HepG2 (cell line): ENCODE measurements around the gene MLLT10. TPM values are rescaled to one million over a fixed set of nuclear protein-coding genes. Genes with fewer than 3 reads are reported as not detected.

Experiments used
- ATAC-seq: fragments of 200-7000 bp; cut with Tn5 transposase; 3 replicates; pipeline ENCODE4 v1.9.1; 2020; ENCODE audit warnings: mild to moderate bottlenecking, moderate library complexity
- BruUV-seq: library from RNA; stranded (reverse); fragments of 400-500 nt; replicated peaks from 2 replicates; lab custom pipeline; 2021; lab: Mats Ljungman, UMichigan
- CTCF ChIA-PET: fragments of 300-600 bp; formaldehyde crosslinking; extraction: SDS; loops from one replicate; lab custom pipeline; 2021; ENCODE audit warnings: low total read pairs, inconsistent platforms, low intra/inter-chr PET ratio; lab: Yijun Ruan, JAX
- POLR2A ChIA-PET: fragments of 350-600 bp; sonication (Branson Sonifier 250); formaldehyde crosslinking; loops from one replicate; lab custom pipeline; 2020; ENCODE audit warnings: antibody characterized with exemption, inconsistent platforms; lab: Yijun Ruan, JAX
- DNase-seq: peaks from one replicate; pipeline ENCODE4 v3.0.0-alpha.2; 2015; ENCODE audit warnings: low spot score
- FAIRE-seq: peaks from 3 replicates; lab custom pipeline; 2011; peaks lifted over from hg19 to GRCh38; lab: Jason Lieb, UNC
- H2AFZ ChIP-seq: one replicate; pipeline ENCODE4 v1.6.1; 2011; ENCODE audit warnings: low read length, inconsistent platforms
- H3K27ac ChIP-seq: fragments of 300-600 bp; 3 replicates; pipeline ENCODE4 v1.8.0; 2011; ENCODE audit warnings: mixed run types, mild to moderate bottlenecking, mixed read lengths, low read length, inconsistent platforms; ENCODE audit not compliant: insufficient read depth; ENCODE audit errors: extremely low read length
- H3K27me3 ChIP-seq, 2 experiments: fragments of 200-600 bp in 1 of 2; 2 replicates in 1 of 2; 3 replicates in 1 of 2; pipeline versions ENCODE4 v1.6.0 to v1.8.0; 2011; ENCODE audit warnings: low read length in 2 of 2, mild to moderate bottlenecking in 2 of 2, moderate library complexity in 2 of 2, inconsistent platforms in 1 of 2; ENCODE audit not compliant: insufficient read depth in 2 of 2, control insufficient read depth in 1 of 2
- H3K36me3 ChIP-seq, 2 experiments: fragments of 200-600 bp in 1 of 2; replicated peaks in 1 of 2; 2 replicates in 1 of 2; 3 replicates in 1 of 2; pipeline versions ENCODE4 v1.5.1 to v1.8.0; 2011; ENCODE audit warnings: low read length in 2 of 2, inconsistent platforms in 1 of 2; ENCODE audit not compliant: insufficient read depth in 2 of 2, control insufficient read depth in 1 of 2
- H3K4me1 ChIP-seq: 2 replicates; pipeline ENCODE4 v1.5.1; 2012; ENCODE audit warnings: low read length, inconsistent platforms; ENCODE audit not compliant: insufficient read depth
- H3K4me2 ChIP-seq: 2 replicates; pipeline ENCODE4 v1.6.0; 2011; ENCODE audit warnings: low read depth, low read length, inconsistent platforms
- H3K4me3 ChIP-seq, 3 experiments: fragments of 200-600 bp in 1 of 3; sonication (generic), shearing (Covaris generic) in 1 of 3; replicated peaks in 1 of 3; 2 replicates each; pipeline ENCODE4 v1.5.1; 2011 to 2016; ENCODE audit warnings: low read length in 3 of 3, inconsistent platforms in 2 of 3, low read depth in 2 of 3, mild to moderate bottlenecking in 2 of 3, control low read depth in 1 of 3, mixed read lengths in 1 of 3; ENCODE audit not compliant: insufficient read depth in 1 of 3
- H3K79me2 ChIP-seq: one replicate; pipeline ENCODE4 v1.6.1; 2011; ENCODE audit warnings: low read length, inconsistent platforms; ENCODE audit not compliant: insufficient read depth
- H3K9ac ChIP-seq: 2 replicates; pipeline ENCODE4 v1.6.0; 2011; ENCODE audit warnings: mild to moderate bottlenecking, low read depth, low read length, inconsistent platforms; ENCODE audit not compliant: insufficient read depth
- H3K9me3 ChIP-seq: 2 replicates; pipeline ENCODE4 v1.5.1; 2012; ENCODE audit warnings: mild to moderate bottlenecking, low read length
- H4K20me1 ChIP-seq: 2 replicates; pipeline ENCODE4 v1.6.0; 2011; ENCODE audit warnings: inconsistent platforms, mild to moderate bottlenecking, low read length, moderate library complexity; ENCODE audit not compliant: insufficient read depth
- MAFF ChIP-seq: IDR thresholded peaks from 2 replicates; pipeline ENCODE4 v1.6.1; 2011; ENCODE audit warnings: low read depth, low read length, improper control_type of control experiment
- MAFK ChIP-seq, 2 experiments: IDR thresholded peaks in 1 of 2; conservative IDR thresholded peaks in 1 of 2; 2 replicates each; pipeline ENCODE4 v1.6.1; 2011; ENCODE audit warnings: improper control_type of control experiment in 2 of 2, low read length in 2 of 2
- WGBS: methylation state at CpG from one replicate; pipeline ENCODE4 v1.1.6; 2017; ENCODE audit warnings: low lambda C conversion rate; 5-methylcytosine and 5-hydroxymethylcytosine counted together
- in situ Hi-C: cut with HindIII; loops from 2 replicates; pipeline ENCODE4 v1.10.0; 2017; ENCODE audit warnings: low pct_unique_long_range_greater_than_20kb; ENCODE audit not compliant: extremely low pct_ligation_motif_present
- intact Hi-C: fragments of 100-400 bp; cut with micrococcal nuclease; formaldehyde crosslinking; loops from one replicate; pipeline ENCODE4 v1.10.0; 2022; ENCODE audit not compliant: unreplicated experiment
- polyA plus RNA-seq, 8 experiments: library from polyadenylated mRNA; depleted of rRNA in 3 of 8; stranded (reverse) in 7 of 8; unstranded in 1 of 8; fragments of >200 nt; fragmentation: Illumina TruSeq in 4 of 8; extraction: Trizol in 4 of 8; gene quantifications; 2 replicates each; pipeline versions ENCODE4 v1.2.1 to v1.2.3, GENCODE V29; 2011 to 2016; ENCODE audit warnings: low read depth in 4 of 8, missing spikeins in 1 of 8, mixed read lengths in 1 of 8; ENCODE audit not compliant: insufficient read depth in 1 of 8
- total RNA-seq, 5 experiments: library from RNA; depleted of rRNA; stranded (reverse); fragments of >200 nt; fragmentation: Illumina TruSeq; extraction: Trizol; gene quantifications; 2 replicates each; pipeline ENCODE4 v1.2.3, GENCODE V29; 2016; ENCODE audit warnings: low read depth in 1 of 5
- TF ChIP-seq, protein P1 (sequence below): sonication (generic); formaldehyde crosslinking; IDR thresholded peaks from 2 replicates; pipeline ENCODE4 v1.8.1; 2023; ENCODE audit warnings: mild to moderate bottlenecking, moderate library complexity, missing genetic modification reagents
- TF ChIP-seq, protein P2 (sequence below): sonication (generic); formaldehyde crosslinking; IDR thresholded peaks from 2 replicates; pipeline ENCODE4 v1.4.0; 2020; ENCODE audit warnings: missing genetic modification reagents, borderline replicate concordance
- TF ChIP-seq, protein P3 (sequence below), 2 experiments: sonication (generic) in 1 of 2; formaldehyde crosslinking in 1 of 2; IDR thresholded peaks; 2 replicates each; pipeline versions ENCODE4 v1.6.1 to v1.9.0; 2014 to 2022; ENCODE audit warnings: antibody characterized with exemption in 1 of 2, borderline replicate concordance in 1 of 2, inconsistent platforms in 1 of 2, low read depth in 1 of 2, missing genetic modification reagents in 1 of 2

MLLT10 gene
- total and polyA plus RNA-seq, 2 of the 13 experiments (the other 11 are each of a cell fraction or from before 2014, with no cell fraction given), result 51.3 to 84.1 TPM

DNA sequence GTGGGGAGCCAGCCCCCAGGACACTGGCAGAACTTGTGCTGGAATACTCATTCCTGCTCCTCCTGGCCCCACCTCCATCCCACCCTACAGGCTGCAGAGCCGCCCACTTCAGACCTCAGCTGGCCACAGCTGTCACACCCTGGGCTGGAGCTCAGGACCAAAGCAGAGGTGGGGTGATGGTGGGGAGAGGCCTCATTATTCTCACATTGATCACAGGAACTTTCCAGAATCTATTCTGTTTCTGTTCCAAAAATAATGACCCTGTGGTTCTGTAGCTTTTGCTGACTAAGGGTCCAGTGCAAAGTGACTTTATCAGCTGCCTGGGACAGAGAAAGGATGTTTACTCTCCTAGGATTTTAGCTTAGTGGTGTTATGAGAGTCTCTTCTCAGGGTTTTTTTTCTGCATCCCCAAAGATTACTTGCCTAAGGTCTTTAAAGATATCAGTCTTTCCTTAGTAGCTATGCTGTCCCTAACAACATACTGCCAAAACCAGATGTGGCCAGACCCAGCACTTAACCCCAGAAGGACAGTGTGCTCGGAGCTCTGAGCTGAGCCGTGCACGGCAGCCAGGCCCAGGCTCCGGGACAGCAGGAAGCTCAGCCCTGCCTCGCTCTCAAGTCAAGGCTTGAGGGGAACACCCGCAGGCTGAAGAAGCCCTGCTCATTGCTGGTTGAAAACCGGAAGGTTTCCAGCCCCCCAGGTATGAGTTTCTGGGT, 223.3 kb downstream of the MLLT10 start:
- 100% methylated on average over 8 of the region's 8 CpGs for WGBS
- Histone ChIP-seq H3K9me3 (no peaks in the 10 kb centered on the region), H2AFZ (no peak overlapping the region), H3K27me3 (no peaks in the 10 kb centered on the region), H4K20me1 (no peaks in the 10 kb centered on the region), H3K4me2 (no peak overlapping the region), H3K4me3 (no peak overlapping the region), H3K27ac (no peak overlapping the region)
- BruUV-seq, result no TSS peak
- intact Hi-C loops (no loop called here), in situ Hi-C loops (no loop called here)
- CTCF ChIA-PET, result no interaction called here
- ATAC-seq, result no peak
- peak; percentile 11 to 63; a peak in 2 of 4 replicates for TF ChIP-seq MAFK (conservative IDR thresholded peaks at IDR 0.05 in 1 of 2, IDR thresholded peaks at IDR 0.05 in 1 of 2; ENCODE audit: low read length in 2 of 2)
- peak; percentile 28; the same call in 1 of the 2 replicates for TF ChIP-seq MAFF
- TF ChIP-seq, protein P1, sequence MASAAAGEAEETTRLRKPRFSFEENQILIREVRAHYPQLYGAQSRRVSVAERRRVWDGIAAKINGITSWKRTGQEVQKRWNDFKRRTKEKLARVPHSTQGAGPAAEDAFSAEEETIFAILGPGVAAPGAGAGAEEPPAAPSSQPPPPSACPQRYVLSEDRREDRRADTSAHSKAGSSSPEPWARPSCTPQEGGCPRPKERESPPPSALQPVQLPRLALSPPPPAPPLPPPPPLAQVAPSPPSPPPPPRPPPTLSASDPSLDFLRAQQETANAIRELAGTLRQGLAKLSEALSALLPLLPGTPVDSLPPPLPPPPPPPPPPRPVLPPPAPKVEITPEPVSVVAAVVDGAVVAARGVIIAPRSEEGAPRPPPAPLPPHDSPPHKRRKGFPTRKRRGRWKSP, result no peak
- TF ChIP-seq, all 625 proteins: peak for 2
- POLR2A ChIA-PET, result no interaction called here
- Histone ChIP-seq H3K79me2 (no peaks in the 10 kb centered on the region), H3K36me3 (no peaks in the 10 kb centered on the region), H3K9ac (no peak overlapping the region), H3K4me1 (peaks cover 18% of the 10 kb centered on the region)
- DNase-seq (no peak), FAIRE-seq (no peak)

DNA sequence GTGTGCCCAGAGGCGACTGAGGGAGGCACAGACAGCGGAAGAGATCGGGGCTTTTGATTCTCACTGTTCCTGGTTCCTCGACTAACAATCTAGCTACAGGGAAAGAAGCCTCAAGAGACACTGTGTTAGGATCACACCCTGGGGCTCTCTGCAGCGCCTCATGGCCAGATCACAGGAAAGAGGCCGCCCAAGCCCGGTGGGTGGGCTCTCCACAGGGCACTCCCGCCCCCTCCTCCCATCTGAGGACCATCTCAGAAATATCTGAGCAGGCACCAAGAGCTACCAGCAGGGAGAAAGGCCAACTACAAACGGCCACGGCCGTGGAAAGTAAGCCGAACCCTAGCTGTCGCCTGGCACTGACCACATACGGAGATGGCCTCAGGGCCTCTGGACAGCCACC, 224.2 kb downstream of the MLLT10 start:
- BruUV-seq, result no TSS peak
- TF ChIP-seq, protein P2, sequence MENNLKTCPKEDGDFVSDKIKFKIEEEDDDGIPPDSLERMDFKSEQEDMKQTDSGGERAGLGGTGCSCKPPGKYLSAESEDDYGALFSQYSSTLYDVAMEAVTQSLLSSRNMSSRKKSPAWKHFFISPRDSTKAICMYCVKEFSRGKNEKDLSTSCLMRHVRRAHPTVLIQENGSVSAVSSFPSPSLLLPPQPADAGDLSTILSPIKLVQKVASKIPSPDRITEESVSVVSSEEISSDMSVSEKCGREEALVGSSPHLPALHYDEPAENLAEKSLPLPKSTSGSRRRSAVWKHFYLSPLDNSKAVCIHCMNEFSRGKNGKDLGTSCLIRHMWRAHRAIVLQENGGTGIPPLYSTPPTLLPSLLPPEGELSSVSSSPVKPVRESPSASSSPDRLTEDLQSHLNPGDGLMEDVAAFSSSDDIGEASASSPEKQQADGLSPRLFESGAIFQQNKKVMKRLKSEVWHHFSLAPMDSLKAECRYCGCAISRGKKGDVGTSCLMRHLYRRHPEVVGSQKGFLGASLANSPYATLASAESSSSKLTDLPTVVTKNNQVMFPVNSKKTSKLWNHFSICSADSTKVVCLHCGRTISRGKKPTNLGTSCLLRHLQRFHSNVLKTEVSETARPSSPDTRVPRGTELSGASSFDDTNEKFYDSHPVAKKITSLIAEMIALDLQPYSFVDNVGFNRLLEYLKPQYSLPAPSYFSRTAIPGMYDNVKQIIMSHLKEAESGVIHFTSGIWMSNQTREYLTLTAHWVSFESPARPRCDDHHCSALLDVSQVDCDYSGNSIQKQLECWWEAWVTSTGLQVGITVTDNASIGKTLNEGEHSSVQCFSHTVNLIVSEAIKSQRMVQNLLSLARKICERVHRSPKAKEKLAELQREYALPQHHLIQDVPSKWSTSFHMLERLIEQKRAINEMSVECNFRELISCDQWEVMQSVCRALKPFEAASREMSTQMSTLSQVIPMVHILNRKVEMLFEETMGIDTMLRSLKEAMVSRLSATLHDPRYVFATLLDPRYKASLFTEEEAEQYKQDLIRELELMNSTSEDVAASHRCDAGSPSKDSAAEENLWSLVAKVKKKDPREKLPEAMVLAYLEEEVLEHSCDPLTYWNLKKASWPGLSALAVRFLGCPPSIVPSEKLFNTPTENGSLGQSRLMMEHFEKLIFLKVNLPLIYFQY (CRISPR knock-in tag), result no peak
- TF ChIP-seq, protein P3, sequence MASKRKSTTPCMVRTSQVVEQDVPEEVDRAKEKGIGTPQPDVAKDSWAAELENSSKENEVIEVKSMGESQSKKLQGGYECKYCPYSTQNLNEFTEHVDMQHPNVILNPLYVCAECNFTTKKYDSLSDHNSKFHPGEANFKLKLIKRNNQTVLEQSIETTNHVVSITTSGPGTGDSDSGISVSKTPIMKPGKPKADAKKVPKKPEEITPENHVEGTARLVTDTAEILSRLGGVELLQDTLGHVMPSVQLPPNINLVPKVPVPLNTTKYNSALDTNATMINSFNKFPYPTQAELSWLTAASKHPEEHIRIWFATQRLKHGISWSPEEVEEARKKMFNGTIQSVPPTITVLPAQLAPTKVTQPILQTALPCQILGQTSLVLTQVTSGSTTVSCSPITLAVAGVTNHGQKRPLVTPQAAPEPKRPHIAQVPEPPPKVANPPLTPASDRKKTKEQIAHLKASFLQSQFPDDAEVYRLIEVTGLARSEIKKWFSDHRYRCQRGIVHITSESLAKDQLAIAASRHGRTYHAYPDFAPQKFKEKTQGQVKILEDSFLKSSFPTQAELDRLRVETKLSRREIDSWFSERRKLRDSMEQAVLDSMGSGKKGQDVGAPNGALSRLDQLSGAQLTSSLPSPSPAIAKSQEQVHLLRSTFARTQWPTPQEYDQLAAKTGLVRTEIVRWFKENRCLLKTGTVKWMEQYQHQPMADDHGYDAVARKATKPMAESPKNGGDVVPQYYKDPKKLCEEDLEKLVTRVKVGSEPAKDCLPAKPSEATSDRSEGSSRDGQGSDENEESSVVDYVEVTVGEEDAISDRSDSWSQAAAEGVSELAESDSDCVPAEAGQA (IDR thresholded peaks at IDR 0.05; ENCODE audit: low read depth), result no peak
- TF ChIP-seq, protein P3 (CRISPR knock-in tag; IDR thresholded peaks at IDR 0.05; ENCODE audit: borderline replicate concordance), result no peak

More for the DNA sequence above, 224.2 kb downstream of the MLLT10 start:
- no peaks in the 10 kb centered on the region for H4K20me1 ChIP-seq
- intact Hi-C loops (no loop called here), in situ Hi-C loops (no loop called here)
- ChIA-PET CTCF (no interaction called here), POLR2A (no interaction called here)
- FAIRE-seq (no peak), ATAC-seq (no peak), DNase-seq (no peak)
- 97% methylated on average over 6 of the region's 14 CpGs for WGBS
- no peak overlapping the region for H3K4me3 ChIP-seq
- no peak overlapping the region for H3K4me2 ChIP-seq
- H3K4me1 ChIP-seq, result peaks cover 18% of the 10 kb centered on the region
- H3K9me3 ChIP-seq, result no peaks in the 10 kb centered on the region
- no peak overlapping the region for H3K9ac ChIP-seq
- no peak overlapping the region for H2AFZ ChIP-seq
- H3K36me3 ChIP-seq, result no peaks in the 10 kb centered on the region
- H3K27me3 ChIP-seq, result no peaks in the 10 kb centered on the region
- H3K79me2 ChIP-seq, result no peaks in the 10 kb centered on the region
- H3K27ac ChIP-seq, result no peak overlapping the region
